Mesothelial cell of epicardium (in vitro differentiated cells): ENCODE results near the gene NLRC5. TPM values are rescaled to one million over a fixed set of nuclear protein-coding genes. Genes with fewer than 3 reads are reported as not detected.
"Not testable (repeated sequence)": the region's sequence is repeated elsewhere in the genome, so short reads cannot be mapped to it uniquely, and the experiment has no call there.

Experiments used
- DNase-seq, 2 experiments: peaks; one replicate each; pipeline ENCODE4 v3.0.0; 2021; ENCODE audit warnings: low spot score in 2 of 2; ENCODE audit not compliant: unreplicated experiment in 2 of 2
- H3K27ac Mint-ChIP-seq: 2 replicates; pipeline ENCODE4 v1.8.0; 2021; ENCODE audit warnings: mixed read lengths
- H3K27me3 Mint-ChIP-seq: 2 replicates; pipeline ENCODE4 v1.8.0; 2021; ENCODE audit warnings: low read depth, mixed read lengths
- H3K36me3 Mint-ChIP-seq: 2 replicates; pipeline ENCODE4 v1.8.0; 2021; ENCODE audit warnings: mixed read lengths
- H3K4me1 Mint-ChIP-seq: 2 replicates; pipeline ENCODE4 v1.8.0; 2021; ENCODE audit warnings: mixed read lengths
- H3K4me3 Mint-ChIP-seq: 2 replicates; pipeline ENCODE4 v1.8.0; 2021; ENCODE audit warnings: mild to moderate bottlenecking, moderate library complexity, mixed read lengths
- H3K9me3 Mint-ChIP-seq: 2 replicates; pipeline ENCODE4 v1.8.0; 2021; ENCODE audit warnings: mixed read lengths
- CTCF ChIP-seq: fragments of 200-600 bp; sonication (generic); IDR thresholded peaks from one replicate; pipeline ENCODE4 v1.5.0; 2021; ENCODE audit warnings: antibody characterized with exemption; ENCODE audit not compliant: unreplicated experiment
- total RNA-seq: library from RNA; stranded (reverse); gene quantifications from 3 replicates; pipeline ENCODE4 v1.2.1, GENCODE V29; 2021

Gene NLRC5
- total RNA-seq, 1 donor from 2014 or later: 3.7 TPM

DNA sequence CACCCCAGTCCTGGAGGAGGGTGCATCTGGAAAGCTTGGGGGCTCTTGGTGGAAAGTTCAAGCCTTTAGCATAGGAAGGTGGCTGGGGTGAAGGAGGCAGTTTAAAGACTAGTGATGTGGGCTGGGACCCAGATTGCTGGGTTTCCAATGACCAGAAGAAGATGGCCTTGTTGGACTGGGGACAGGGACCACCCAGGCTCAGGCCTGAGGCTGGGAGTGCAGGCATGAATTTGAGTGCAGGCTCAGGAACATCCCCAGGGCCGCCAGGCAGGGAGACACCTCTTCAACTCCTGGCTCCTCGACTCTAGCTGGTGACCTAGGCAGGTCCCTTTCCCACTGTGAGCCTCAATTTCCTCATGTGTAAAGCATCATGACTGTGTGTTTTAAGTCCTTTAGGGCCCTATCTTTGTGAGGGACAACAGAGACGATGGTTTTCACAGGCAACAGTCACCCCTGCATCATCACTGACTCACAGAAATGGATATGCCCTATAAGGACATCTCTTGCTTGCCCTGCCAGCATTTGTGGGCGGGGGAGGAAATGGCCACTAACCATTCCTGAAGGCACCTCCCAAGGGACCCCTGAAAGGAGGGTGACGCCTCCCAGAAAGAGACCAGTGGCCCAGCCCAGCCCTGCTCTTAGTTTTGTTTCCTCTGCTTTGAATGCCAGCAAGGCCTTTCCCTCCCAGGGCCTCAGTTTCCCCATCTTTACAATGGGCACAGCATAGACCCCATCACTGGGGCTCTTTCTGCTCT, 11.1 kb downstream of the NLRC5 start:
- peaks cover 2% of the 10 kb centered on the region for H3K4me1 Mint-ChIP-seq
- H3K9me3 Mint-ChIP-seq: no peaks in the 10 kb centered on the region
- DNase-seq: no peak
- no peak for TF ChIP-seq CTCF
- H3K36me3 Mint-ChIP-seq: no peaks in the 10 kb centered on the region
- peaks cover 16% of the 10 kb centered on the region for H3K27me3 Mint-ChIP-seq
- no peak overlapping the region for H3K27ac Mint-ChIP-seq
- H3K4me3 Mint-ChIP-seq: no peak overlapping the region

DNA sequence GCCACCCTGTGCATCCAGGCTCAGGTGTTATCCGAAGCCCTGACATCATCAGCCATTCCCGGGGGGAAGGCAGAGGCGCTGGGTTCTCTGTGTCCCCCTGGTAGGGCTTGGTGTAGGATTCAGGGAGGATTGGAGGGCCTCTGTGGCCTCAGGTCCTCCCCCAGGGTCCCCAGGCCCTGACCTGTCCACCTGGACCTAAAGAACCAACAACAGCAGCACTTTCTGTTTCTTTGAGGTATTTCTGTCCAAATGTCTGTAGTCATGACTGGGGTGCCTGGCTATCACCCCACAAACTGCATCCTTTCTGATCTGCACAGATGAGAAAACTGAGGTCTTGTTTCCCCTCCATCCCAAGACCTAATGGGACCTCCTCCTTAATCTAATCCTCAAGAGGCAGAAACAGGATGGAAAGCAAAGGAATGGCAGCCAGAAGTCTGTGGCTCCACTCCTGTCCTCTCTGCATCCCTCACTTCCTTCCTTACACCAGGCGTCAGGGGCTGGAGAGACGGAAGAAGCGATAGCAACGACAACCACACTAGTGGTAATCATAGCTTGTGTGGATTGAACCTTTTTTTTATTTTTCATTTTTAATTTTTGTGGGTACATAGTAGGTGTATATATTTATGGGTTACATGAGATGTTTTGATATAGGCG, 11.8 kb downstream of the NLRC5 start:
- H3K4me1 Mint-ChIP-seq: peaks cover 2% of the 10 kb centered on the region
- no peaks in the 10 kb centered on the region for H3K9me3 Mint-ChIP-seq
- H3K27ac Mint-ChIP-seq: no peak overlapping the region
- DNase-seq: no peak
- H3K27me3 Mint-ChIP-seq: peaks cover 9% of the 10 kb centered on the region
- H3K4me3 Mint-ChIP-seq: no peak overlapping the region
- TF ChIP-seq CTCF: no peak
- H3K36me3 Mint-ChIP-seq: no peaks in the 10 kb centered on the region

DNA sequence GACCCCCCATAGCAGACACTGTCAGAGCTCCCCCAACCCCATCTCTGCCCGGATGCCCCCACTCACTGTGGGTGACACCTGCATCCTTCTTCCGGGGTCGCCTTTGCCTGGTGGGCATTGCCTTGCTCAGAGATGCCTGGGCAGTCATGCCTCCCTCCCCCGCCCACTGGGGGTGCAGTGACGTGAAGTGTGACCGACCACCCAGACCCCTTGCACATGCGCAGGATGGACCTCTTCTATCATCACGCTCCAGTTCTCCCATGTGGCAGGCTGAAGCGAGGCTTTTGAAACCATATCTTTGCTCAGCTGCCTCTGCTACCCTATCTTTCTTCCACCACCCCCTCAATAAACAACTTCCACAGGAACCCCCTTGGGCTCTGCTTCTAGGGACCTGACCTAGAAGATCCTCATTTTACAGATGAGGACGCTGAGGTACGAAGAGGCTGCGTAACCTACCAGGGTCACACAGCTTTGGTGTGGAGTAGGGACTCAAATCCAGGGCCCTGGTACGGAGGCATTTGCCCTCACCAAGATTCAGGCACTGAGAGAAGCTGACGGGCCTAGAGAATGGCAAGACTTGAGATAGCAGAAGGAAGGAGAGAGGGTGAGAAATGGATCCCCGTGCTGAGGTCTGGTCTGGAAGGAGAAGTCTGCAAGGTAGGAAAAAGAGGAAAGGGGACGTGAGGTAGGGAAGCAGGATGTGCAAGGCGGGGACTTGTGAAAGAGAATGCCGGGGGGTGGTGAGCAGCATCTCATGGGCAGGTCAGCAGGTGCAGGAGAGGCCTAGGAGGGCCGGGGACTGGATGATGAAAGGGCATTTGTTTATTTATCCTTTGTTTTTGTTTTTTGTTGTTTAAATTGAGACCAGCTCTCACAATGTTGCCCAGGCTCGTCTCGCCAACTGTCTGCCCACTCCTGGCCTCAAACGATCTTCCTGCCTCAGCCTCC, 14.4 kb downstream of the NLRC5 start:
- Mint-ChIP-seq H3K9me3 (no peaks in the 10 kb centered on the region), H3K36me3 (no peaks in the 10 kb centered on the region), H3K4me1 (peaks cover 2% of the 10 kb centered on the region), H3K27ac (no peak overlapping the region), H3K27me3 (no peaks in the 10 kb centered on the region), H3K4me3 (no peak overlapping the region)
- no peak for DNase-seq
- TF ChIP-seq CTCF: no peak

DNA sequence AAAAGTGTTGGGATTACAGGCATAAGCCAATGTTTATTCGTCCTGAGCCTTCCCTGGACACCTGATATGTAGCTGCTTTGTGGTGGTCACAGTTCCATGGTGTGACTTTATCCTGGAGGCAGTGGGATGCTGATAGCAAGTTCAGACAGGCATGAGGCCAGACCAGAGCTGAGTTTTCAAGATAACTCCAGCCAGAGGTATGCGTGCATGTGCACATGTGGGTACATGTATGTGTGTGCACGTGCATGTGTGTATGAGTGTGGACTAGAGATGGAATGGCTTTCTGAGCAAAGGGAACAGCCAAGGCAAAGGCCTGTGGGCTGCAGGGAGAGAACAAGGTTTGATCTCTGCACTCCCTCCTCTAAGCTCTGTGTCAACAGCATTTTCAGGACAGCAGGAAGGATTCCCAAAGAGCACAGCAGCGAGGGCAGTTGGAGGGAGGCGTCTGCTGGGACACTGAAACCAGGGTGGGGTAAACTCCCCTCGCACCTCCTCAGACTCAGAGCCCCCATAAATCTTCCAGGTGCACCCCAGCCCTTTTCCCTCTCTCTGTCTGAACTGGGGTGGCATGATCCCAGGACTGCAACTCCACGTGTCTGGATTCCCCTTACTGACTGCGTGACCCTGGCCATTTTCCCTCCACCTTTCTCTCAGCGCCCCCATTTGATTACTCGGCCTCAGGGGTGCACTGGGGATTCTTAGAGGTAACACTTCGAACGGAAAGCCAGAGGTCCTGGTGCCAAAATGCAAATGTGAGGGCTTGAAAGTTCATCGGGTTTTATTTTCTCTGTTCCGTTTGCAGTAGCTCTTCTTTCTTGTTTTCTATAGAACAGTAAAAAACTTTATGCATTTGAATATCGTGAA, 15.3 kb downstream of the NLRC5 start:
- no peaks in the 10 kb centered on the region for H3K36me3 Mint-ChIP-seq
- no peak for DNase-seq
- no peak for TF ChIP-seq CTCF
- H3K4me1 Mint-ChIP-seq: peaks cover 2% of the 10 kb centered on the region
- H3K27me3 Mint-ChIP-seq: no peaks in the 10 kb centered on the region
- H3K9me3 Mint-ChIP-seq: no peaks in the 10 kb centered on the region
- no peak overlapping the region for H3K4me3 Mint-ChIP-seq
- no peak overlapping the region for H3K27ac Mint-ChIP-seq

- not testable (repeated sequence) for H3K4me1 Mint-ChIP-seq, DNase-seq, H3K9me3 Mint-ChIP-seq, H3K36me3 Mint-ChIP-seq, H3K27ac Mint-ChIP-seq, H3K27me3 Mint-ChIP-seq, H3K4me3 Mint-ChIP-seq
Observed at GRCh38 chr16:57005597-57005996, 16.2 kb downstream of the NLRC5 start.
